Vagina (tissue), 2 donors: Measurements from ENCODE around the gene SCAPER. TPM values are rescaled to one million over a fixed set of nuclear protein-coding genes. Genes with fewer than 3 reads are reported as not detected.

Experiments used
- DNase-seq, 2 donors: peaks; one replicate each; pipeline ENCODE4 v3.0.0-alpha.2; 2017; ENCODE audit errors: extremely low spot score in 2 of 2
- H3K27ac ChIP-seq: fragments of 200-600 bp; sonication (generic); one replicate; pipeline ENCODE4 v1.5.1; 2019
- H3K27me3 ChIP-seq: fragments of 200-600 bp; sonication (generic); one replicate; pipeline ENCODE4 v1.5.1; 2019
- H3K36me3 ChIP-seq, 2 donors: fragments of 200-600 bp; sonication (generic); one replicate each; pipeline ENCODE4 v1.5.1; 2017 to 2019
- H3K4me1 ChIP-seq: fragments of 200-600 bp; sonication (generic); one replicate; pipeline ENCODE4 v1.5.1; 2019
- H3K4me3 ChIP-seq, 2 donors: fragments of 200-600 bp; sonication (generic); 1 replicate in 1 of 2; 2 replicates in 1 of 2; pipeline ENCODE4 v1.5.1; 2016 to 2019
- H3K9me3 ChIP-seq: fragments of 200-600 bp; sonication (generic); one replicate; pipeline ENCODE4 v1.5.1; 2019
- POLR2A ChIP-seq, 2 donors: fragments of 450-650 bp; IDR thresholded peaks; one replicate each; pipeline ENCODE4 v1.6.1; 2017; ENCODE audit warnings: antibody characterized with exemption in 2 of 2, mild to moderate bottlenecking in 2 of 2, moderate library complexity in 2 of 2
- POLR2AphosphoS5 ChIP-seq, 2 donors: sonication (generic); formaldehyde crosslinking; IDR thresholded peaks; one replicate each; pipeline ENCODE4 v1.9.0; 2017; ENCODE audit warnings: antibody characterized with exemption in 2 of 2, mild to moderate bottlenecking in 2 of 2, low read depth in 1 of 2; ENCODE audit not compliant: insufficient read depth in 1 of 2
- intact Hi-C: fragments of 100-400 bp; cut with DNase I; formaldehyde crosslinking; loops from one replicate; pipeline ENCODE4 v1.15.1; 2023
- total RNA-seq: library from RNA; depleted of rRNA; stranded (reverse); fragments of >200 nt; gene quantifications from one replicate; pipeline ENCODE4 v1.2.3, GENCODE V29; 2016
- TF ChIP-seq, protein P1 (sequence below), 3 experiments: fragments of 450-650 bp in 2 of 3; fragments of 200-600 bp in 1 of 3; sonication (generic) in 1 of 3; IDR thresholded peaks; one replicate each; pipeline ENCODE4 v1.5.1; 2017 to 2019; ENCODE audit warnings: antibody characterized with exemption in 3 of 3, mild to moderate bottlenecking in 2 of 3, moderate library complexity in 2 of 3

SCAPER gene
- total RNA-seq, 1 donor from 2014 or later, result 51.3 TPM

DNA sequence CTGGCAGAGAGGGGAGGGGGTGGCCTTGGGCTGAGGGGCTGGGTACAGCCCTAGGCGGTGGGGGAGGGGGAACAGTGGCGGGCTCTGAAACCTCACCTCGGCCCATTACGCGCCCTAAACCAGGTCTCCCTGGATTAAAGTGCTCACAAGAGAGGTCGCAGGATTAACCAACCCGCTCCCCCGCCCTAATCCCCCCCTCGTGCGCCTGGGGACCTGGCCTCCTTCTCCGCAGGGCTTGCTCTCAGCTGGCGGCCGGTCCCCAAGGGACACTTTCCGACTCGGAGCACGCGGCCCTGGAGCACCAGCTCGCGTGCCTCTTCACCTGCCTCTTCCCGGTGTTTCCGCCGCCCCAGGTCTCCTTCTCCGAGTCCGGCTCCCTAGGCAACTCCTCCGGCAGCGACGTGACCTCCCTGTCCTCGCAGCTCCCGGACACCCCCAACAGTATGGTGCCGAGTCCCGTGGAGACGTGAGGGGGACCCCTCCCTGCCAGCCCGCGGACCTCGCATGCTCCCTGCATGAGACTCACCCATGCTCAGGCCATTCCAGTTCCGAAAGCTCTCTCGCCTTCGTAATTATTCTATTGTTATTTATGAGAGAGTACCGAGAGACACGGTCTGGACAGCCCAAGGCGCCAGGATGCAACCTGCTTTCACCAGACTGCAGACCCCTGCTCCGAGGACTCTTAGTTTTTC is 563.6 kb downstream of the SCAPER start:
- intact Hi-C loops, result no loop called here
- TF ChIP-seq, protein P1, sequence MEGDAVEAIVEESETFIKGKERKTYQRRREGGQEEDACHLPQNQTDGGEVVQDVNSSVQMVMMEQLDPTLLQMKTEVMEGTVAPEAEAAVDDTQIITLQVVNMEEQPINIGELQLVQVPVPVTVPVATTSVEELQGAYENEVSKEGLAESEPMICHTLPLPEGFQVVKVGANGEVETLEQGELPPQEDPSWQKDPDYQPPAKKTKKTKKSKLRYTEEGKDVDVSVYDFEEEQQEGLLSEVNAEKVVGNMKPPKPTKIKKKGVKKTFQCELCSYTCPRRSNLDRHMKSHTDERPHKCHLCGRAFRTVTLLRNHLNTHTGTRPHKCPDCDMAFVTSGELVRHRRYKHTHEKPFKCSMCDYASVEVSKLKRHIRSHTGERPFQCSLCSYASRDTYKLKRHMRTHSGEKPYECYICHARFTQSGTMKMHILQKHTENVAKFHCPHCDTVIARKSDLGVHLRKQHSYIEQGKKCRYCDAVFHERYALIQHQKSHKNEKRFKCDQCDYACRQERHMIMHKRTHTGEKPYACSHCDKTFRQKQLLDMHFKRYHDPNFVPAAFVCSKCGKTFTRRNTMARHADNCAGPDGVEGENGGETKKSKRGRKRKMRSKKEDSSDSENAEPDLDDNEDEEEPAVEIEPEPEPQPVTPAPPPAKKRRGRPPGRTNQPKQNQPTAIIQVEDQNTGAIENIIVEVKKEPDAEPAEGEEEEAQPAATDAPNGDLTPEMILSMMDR (IDR thresholded peaks at IDR 0.05), result no peak
- TF ChIP-seq POLR2AphosphoS5 (IDR thresholded peaks at IDR 0.05; ENCODE audit: insufficient read depth in 1 of 2, low read depth in 1 of 2) (no peak), POLR2A (IDR thresholded peaks at IDR 0.05) (no peak)
- peaks cover 62% of the 10 kb centered on the region for H3K4me1 ChIP-seq
- H3K27ac ChIP-seq, result peak overlapping the region; percentile 10
- H3K27me3 ChIP-seq, result peaks cover 5% of the 10 kb centered on the region
- no peaks in the 10 kb centered on the region for H3K9me3 ChIP-seq
- peak overlapping the region in 1 of 2 donors; percentile 42 for H3K4me3 ChIP-seq
- no peaks in the 10 kb centered on the region for H3K36me3 ChIP-seq
- peak in 1 of 2 donors; percentile 79 for DNase-seq

DNA sequence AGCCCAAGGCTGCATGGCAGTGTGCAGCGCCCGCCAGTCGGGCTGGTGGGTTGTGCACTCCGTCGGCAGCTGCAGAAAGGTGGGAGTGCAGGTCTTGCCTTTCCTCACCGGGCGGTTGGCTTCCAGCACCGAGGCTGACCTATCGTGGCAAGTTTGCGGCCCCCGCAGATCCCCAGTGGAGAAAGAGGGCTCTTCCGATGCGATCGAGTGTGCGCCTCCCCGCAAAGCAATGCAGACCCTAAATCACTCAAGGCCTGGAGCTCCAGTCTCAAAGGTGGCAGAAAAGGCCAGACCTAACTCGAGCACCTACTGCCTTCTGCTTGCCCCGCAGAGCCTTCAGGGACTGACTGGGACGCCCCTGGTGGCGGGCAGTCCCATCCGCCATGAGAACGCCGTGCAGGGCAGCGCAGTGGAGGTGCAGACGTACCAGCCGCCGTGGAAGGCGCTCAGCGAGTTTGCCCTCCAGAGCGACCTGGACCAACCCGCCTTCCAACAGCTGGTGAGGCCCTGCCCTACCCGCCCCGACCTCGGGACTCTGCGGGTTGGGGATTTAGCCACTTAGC is 564.3 kb downstream of the SCAPER start:
- no peaks in the 10 kb centered on the region for H3K9me3 ChIP-seq
- H3K27ac ChIP-seq, result peak overlapping the region; percentile 59
- peak in 1 of 2 donors; percentile 64 for DNase-seq
- TF ChIP-seq, protein P1 (IDR thresholded peaks at IDR 0.05), result no peak
- TF ChIP-seq POLR2A (IDR thresholded peaks at IDR 0.05), result no peak
- TF ChIP-seq POLR2AphosphoS5 (IDR thresholded peaks at IDR 0.05; ENCODE audit: insufficient read depth in 1 of 2, low read depth in 1 of 2), result no peak
- peaks cover 62% of the 10 kb centered on the region for H3K4me1 ChIP-seq
- H3K27me3 ChIP-seq, result peaks cover 9% of the 10 kb centered on the region
- intact Hi-C loops, result no loop called here
- H3K4me3 ChIP-seq, result peak overlapping the region; percentile 42 to 52
- H3K36me3 ChIP-seq, result no peaks in the 10 kb centered on the region

DNA sequence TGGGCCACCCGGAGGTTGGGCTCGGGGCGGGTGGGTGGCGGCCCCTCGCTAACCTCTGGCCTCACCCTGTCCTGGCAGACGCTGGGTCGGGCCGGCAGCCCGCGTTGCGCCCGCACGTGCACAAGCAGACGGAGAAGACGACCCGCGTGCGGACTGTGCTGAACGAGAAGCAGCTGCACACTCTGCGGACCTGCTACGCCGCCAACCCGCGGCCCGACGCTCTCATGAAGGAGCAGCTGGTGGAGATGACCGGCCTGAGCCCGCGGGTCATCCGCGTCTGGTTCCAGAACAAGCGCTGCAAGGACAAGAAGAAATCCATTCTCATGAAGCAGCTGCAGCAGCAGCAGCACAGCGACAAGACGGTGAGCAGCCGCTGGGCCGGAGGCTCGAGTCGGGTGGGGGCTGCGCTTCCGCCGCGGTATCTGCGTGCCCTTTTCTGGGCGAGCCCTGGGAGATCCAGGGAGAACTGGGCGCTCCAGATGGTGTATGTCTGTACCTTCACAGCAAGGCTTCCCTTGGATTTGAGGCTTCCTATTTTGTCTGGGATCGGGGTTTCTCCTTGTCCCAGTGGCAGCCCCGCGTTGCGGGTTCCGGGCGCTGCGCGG is 564.8 kb downstream of the SCAPER start:
- no peaks in the 10 kb centered on the region for H3K9me3 ChIP-seq
- TF ChIP-seq, protein P1 (IDR thresholded peaks at IDR 0.05), result no peak
- TF ChIP-seq POLR2A (IDR thresholded peaks at IDR 0.05) (no peak), POLR2AphosphoS5 (IDR thresholded peaks at IDR 0.05; ENCODE audit: insufficient read depth in 1 of 2, low read depth in 1 of 2) (peak in 1 of 2 donors; percentile 76)
- DNase-seq, result peak in 1 of 2 donors; percentile 60
- peak overlapping the region; percentile 59 for H3K27ac ChIP-seq
- intact Hi-C loops, result no loop called here
- no peaks in the 10 kb centered on the region for H3K36me3 ChIP-seq
- H3K4me1 ChIP-seq, result peaks cover 58% of the 10 kb centered on the region
- peak overlapping the region; percentile 42 to 52 for H3K4me3 ChIP-seq
- H3K27me3 ChIP-seq, result peaks cover 9% of the 10 kb centered on the region

DNA sequence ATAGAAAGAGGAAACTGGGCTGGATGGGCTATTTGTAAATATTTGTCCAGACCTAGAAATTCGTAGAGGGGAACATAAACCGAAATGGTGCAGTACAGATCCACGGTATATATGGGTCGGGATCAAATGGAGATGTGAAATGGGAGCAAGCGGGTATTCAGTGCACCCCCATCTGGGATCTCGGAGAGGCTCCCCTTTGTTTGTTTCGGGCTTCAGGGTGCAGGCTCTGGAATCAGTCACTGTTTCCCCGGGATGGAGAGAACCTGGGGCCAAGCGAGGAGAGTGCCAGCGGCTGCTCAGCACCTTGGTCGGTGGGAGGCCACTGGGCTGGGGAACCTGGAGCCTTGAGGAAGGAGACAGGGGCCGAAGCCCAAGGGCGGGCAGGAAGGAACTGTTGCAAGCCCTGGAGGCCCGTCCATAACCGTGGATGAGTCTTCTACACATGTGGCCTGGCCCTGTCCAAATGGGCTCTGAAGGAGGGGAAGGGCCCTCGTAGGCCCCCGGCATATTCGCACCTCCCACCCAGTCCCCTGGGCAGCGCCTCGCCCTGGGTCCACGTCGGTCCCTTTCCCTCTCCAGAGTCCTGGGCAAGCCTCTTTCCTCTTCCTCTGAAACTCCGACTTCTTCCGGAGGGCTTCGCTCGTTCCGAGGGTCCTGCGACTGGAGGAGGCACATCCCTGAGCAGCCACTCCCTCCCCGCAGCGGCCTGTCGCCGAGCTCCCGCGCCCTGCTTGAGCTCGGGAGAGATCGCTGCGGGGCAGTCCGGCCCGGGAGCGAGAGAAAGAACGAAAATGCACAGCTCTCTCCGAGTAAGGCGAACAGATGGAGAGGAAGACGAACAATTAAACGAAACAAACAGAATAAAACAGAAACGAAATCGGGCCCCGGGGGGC is 565.6 kb downstream of the SCAPER start:
- Histone ChIP-seq H3K27ac (peak overlapping the region; percentile 59), H3K9me3 (no peaks in the 10 kb centered on the region), H3K4me3 (peak overlapping the region; percentile 42 to 52), H3K4me1 (peaks cover 57% of the 10 kb centered on the region), H3K36me3 (no peaks in the 10 kb centered on the region), H3K27me3 (peaks cover 9% of the 10 kb centered on the region)
- peak in 1 of 2 donors; percentile 78 for DNase-seq
- TF ChIP-seq POLR2AphosphoS5 (IDR thresholded peaks at IDR 0.05; ENCODE audit: insufficient read depth in 1 of 2, low read depth in 1 of 2) (no peak), POLR2A (IDR thresholded peaks at IDR 0.05) (no peak)
- TF ChIP-seq, protein P1 (IDR thresholded peaks at IDR 0.05), result no peak
- intact Hi-C loops, result loop anchor here (10.0 kb wide), 1 partner anchor 145 kb away; no protein-coding TSS in a partner anchor
